ENCODE measurements around the gene TMEM106B. TPM values are rescaled to one million over a fixed set of nuclear protein-coding genes. Genes with fewer than 3 reads are reported as not detected.

Gene TMEM106B
- total RNA-seq, 4 donors from 2014 or later = 30.5 to 87.4 (median 42.8) TPM

DNA sequence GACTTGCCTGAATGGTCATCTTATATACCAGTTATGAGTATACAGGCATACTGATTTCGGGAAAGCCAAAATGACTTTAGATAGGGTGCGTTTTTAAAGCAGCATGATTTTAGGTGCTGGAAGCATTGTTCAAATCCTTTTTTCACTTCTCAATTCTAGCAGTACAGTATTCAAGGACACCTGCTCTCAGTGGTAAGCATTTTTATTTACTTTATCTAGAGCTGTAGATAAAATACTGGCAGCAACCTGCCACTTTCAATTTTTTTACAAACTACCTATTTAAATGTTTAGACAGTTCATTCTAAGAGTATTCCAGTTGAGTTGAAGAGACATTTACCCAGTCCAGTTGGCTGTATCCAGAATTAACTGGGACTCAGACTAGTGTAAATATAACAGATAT, 33.6 kb downstream of the TMEM106B start:
- Histone ChIP-seq H3K27ac (no peak overlapping the region), H3K9me3 (no peaks in the 10 kb centered on the region), H3K4me1 (no peaks in the 10 kb centered on the region), H3K27me3 (no peaks in the 10 kb centered on the region), H3K4me3 (no peak overlapping the region), H3K36me3 (no peaks in the 10 kb centered on the region)
- TF ChIP-seq POLR2A (IDR thresholded peaks at IDR 0.05) = no peak
- TF ChIP-seq, protein P1, sequence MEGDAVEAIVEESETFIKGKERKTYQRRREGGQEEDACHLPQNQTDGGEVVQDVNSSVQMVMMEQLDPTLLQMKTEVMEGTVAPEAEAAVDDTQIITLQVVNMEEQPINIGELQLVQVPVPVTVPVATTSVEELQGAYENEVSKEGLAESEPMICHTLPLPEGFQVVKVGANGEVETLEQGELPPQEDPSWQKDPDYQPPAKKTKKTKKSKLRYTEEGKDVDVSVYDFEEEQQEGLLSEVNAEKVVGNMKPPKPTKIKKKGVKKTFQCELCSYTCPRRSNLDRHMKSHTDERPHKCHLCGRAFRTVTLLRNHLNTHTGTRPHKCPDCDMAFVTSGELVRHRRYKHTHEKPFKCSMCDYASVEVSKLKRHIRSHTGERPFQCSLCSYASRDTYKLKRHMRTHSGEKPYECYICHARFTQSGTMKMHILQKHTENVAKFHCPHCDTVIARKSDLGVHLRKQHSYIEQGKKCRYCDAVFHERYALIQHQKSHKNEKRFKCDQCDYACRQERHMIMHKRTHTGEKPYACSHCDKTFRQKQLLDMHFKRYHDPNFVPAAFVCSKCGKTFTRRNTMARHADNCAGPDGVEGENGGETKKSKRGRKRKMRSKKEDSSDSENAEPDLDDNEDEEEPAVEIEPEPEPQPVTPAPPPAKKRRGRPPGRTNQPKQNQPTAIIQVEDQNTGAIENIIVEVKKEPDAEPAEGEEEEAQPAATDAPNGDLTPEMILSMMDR (IDR thresholded peaks at IDR 0.05) = no peak
- no peak for DNase-seq

DNA sequence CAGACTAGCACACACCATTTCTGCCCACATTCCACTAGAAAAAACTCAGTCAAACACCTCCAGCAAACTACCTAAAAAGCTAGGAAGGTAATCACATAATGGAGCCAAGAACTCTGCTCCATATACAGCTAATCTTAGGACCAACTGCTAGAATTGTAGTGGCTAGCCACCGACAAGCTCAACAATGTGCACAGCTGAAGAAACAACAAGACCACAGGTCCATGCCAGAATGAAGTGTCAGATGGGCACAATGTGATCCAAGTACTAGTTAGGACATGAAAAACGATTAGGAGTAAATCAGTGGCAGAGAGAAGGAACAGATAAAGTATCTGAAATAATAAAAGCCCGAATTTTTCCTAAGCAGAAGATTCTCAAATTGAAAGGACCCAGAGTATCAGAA, 38.6 kb downstream of the TMEM106B start:
- H3K9me3 ChIP-seq = no peaks in the 10 kb centered on the region
- TF ChIP-seq, protein P1 (IDR thresholded peaks at IDR 0.05) = no peak
- TF ChIP-seq POLR2A (IDR thresholded peaks at IDR 0.05) = no peak
- no peak for DNase-seq
- no peaks in the 10 kb centered on the region for H3K27me3 ChIP-seq
- H3K4me3 ChIP-seq = no peak overlapping the region
- H3K4me1 ChIP-seq = no peaks in the 10 kb centered on the region
- H3K36me3 ChIP-seq = no peaks in the 10 kb centered on the region
- no peak overlapping the region for H3K27ac ChIP-seq

DNA sequence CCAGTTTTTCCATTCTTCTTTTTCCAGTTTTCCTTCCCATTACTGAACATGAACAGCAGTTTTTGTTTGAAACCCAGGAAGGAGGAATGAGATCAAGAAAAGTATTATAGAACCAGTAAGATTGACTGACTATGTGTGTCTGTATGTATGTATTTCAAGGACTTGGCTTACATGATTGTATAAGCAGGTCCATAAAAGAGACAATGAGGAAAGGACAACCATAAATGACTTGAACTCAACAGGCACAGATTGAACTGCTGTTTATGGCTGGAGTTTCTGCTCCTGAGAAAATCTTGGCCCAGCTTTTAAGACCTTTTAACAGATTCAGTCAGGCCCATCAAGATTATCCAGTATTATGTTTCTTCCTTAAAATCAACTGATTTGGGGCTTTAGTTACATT, 39.1 kb downstream of the TMEM106B start:
- Histone ChIP-seq H3K36me3 (no peaks in the 10 kb centered on the region), H3K27ac (no peak overlapping the region), H3K4me1 (no peaks in the 10 kb centered on the region), H3K4me3 (no peak overlapping the region), H3K9me3 (no peaks in the 10 kb centered on the region), H3K27me3 (no peaks in the 10 kb centered on the region)
- TF ChIP-seq, protein P1 (IDR thresholded peaks at IDR 0.05) = no peak
- TF ChIP-seq POLR2A (IDR thresholded peaks at IDR 0.05) = no peak
- DNase-seq = no peak

DNA sequence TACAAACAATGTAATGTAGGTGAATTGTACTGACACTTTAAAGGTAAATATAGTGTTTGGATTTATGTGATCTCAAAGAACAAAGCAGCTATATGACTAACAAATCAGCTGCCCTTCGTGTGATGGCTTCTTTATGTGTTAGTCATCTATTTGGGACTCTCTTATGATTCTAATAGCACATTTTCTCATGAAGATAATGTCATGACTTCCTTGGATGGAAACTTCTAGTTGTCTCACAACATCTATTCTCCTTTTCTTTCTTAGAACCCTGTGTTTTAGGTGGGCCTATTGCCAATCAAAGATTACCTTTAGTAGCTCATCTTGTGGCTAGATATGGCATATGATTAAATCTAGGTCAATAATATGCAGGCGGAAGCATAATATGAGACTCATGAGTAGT, 45.0 kb downstream of the TMEM106B start:
- H3K27me3 ChIP-seq = no peaks in the 10 kb centered on the region
- no peaks in the 10 kb centered on the region for H3K36me3 ChIP-seq
- H3K4me1 ChIP-seq = no peaks in the 10 kb centered on the region
- TF ChIP-seq, protein P1 (IDR thresholded peaks at IDR 0.05) = no peak
- TF ChIP-seq POLR2A (IDR thresholded peaks at IDR 0.05) = no peak
- H3K4me3 ChIP-seq = no peak overlapping the region
- H3K9me3 ChIP-seq = no peaks in the 10 kb centered on the region
- no peak overlapping the region for H3K27ac ChIP-seq
- DNase-seq = no peak

DNA sequence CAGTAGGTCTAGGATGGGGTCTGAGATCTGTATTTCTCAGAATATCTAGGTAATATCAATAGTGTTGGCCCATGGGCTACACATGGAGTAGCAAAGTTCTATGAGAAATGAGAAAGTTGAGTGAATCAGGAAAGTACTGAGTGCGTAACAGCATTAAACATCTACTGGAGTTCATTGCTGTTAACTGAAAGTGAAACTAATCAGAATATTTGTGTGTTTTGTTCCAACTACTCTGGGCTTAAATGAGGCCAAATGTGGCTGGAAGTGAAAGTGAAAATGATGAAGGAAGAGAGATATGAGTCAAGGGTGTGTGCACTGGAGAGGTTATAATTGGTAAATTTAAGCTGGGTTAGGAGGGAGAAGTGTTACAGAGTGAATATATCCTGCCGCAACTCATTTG, 46.5 kb downstream of the TMEM106B start:
- Histone ChIP-seq H3K4me1 (no peaks in the 10 kb centered on the region), H3K4me3 (peak overlapping the region in 3 of 4 donors; percentile 16 to 35 (median 17)), H3K27me3 (no peaks in the 10 kb centered on the region), H3K9me3 (no peaks in the 10 kb centered on the region), H3K27ac (peak overlapping the region; percentile 16 to 67 (median 50)), H3K36me3 (no peaks in the 10 kb centered on the region)
- no peak for TF ChIP-seq POLR2A (IDR thresholded peaks at IDR 0.05)
- TF ChIP-seq, protein P1 (IDR thresholded peaks at IDR 0.05) = no peak
- DNase-seq = no peak

DNA sequence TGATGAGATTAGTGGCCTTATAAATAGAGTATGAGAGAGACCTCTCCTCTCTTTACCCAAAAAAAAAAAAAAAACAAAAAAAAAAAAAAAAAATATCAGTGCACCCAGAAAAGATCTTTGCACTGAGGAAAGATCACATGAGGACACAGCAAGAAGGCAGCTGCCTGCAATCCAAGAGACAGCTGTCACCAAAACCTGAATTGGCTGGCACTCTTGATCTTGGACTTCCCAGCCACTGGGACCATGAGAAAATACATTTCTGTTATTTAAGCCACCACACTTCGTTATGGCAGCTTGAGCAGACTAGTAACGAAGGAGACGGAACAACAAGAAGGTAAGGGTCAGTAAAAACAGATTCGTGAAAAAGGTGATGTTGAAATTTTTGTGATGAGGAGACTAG, 47.0 kb downstream of the TMEM106B start:
- H3K9me3 ChIP-seq = no peaks in the 10 kb centered on the region
- TF ChIP-seq, protein P1 (IDR thresholded peaks at IDR 0.05) = no peak
- TF ChIP-seq POLR2A (IDR thresholded peaks at IDR 0.05) = no peak
- peak overlapping the region in 2 of 4 donors; percentile 56 to 67 for H3K27ac ChIP-seq
- H3K27me3 ChIP-seq = no peaks in the 10 kb centered on the region
- H3K4me3 ChIP-seq = peak overlapping the region in 2 of 4 donors; percentile 16 to 35
- H3K36me3 ChIP-seq = no peaks in the 10 kb centered on the region
- DNase-seq = no peak
- H3K4me1 ChIP-seq = no peaks in the 10 kb centered on the region
